Measurements from ENCODE around the gene GBX1.

Gene GBX1

GRCh38 chr7:151172273-151173141, 5.0 kb upstream of the GBX1 start:
- peak; percentile 37 for DNase-seq

GRCh38 chr7:151168787-151169162, 1.3 kb upstream of the GBX1 start:
- DNase-seq: no peak

GRCh38 chr7:151168003-151168786, 701 bp upstream of the GBX1 start:
- DNase-seq: no peak

- DNase-seq: no peak
Observed at GRCh38 chr7:151166629-151167196, 781 bp downstream of the GBX1 start.

- DNase-seq: no peak
Observed at GRCh38 chr7:151161757-151162156, 5.7 kb downstream of the GBX1 start.

- no peak for DNase-seq
Observed at GRCh38 chr7:151157645-151158329, 9.7 kb downstream of the GBX1 start.

GRCh38 chr7:151152643-151153513, 14.6 kb downstream of the GBX1 start:
- DNase-seq: no peak

- no peak for DNase-seq
Observed at GRCh38 chr7:151150388-151150787, 17.1 kb downstream of the GBX1 start.

- no peak for DNase-seq
Observed at GRCh38 chr7:151148319-151149259, 18.9 kb downstream of the GBX1 start.

GRCh38 chr7:151146761-151147160, 20.7 kb downstream of the GBX1 start:
- DNase-seq: no peak

GRCh38 chr7:151144387-151144786, 23.1 kb downstream of the GBX1 start:
- no peak for DNase-seq

GRCh38 chr7:151143261-151144015, 24.1 kb downstream of the GBX1 start:
- no peak for DNase-seq

- no peak for DNase-seq
Observed at GRCh38 chr7:151142686-151143040, 24.8 kb downstream of the GBX1 start.

- DNase-seq: no peak
Observed at GRCh38 chr7:151141855-151142685, 25.4 kb downstream of the GBX1 start.

GRCh38 chr7:151141311-151141854, 26.1 kb downstream of the GBX1 start:
- DNase-seq: no peak

- no peak for DNase-seq
Observed at GRCh38 chr7:151140826-151141225, 26.7 kb downstream of the GBX1 start.

- DNase-seq: no peak
Observed at GRCh38 chr7:151139791-151140190, 27.7 kb downstream of the GBX1 start.

GRCh38 chr7:151139071-151139790, 28.3 kb downstream of the GBX1 start:
- no peak for DNase-seq
